Type B pancreatic cell (in vitro differentiated cells): ENCODE results near the gene PDGFD. TPM values are rescaled to one million over a fixed set of nuclear protein-coding genes. Genes with fewer than 3 reads are reported as not detected.

Experiments
- DNase-seq: peaks from one replicate; pipeline ENCODE4 v3.0.0; 2021; ENCODE audit warnings: mixed read lengths; ENCODE audit not compliant: unreplicated experiment; ENCODE audit errors: extremely low spot score
- H3K27ac Mint-ChIP-seq: 2 replicates; pipeline ENCODE4 v1.8.0; 2021; ENCODE audit warnings: mild to moderate bottlenecking, mixed read lengths
- H3K27me3 Mint-ChIP-seq: 2 replicates; pipeline ENCODE4 v1.8.0; 2021; ENCODE audit warnings: mixed read lengths
- H3K36me3 Mint-ChIP-seq: 2 replicates; pipeline ENCODE4 v1.8.0; 2021; ENCODE audit warnings: mixed read lengths
- H3K4me1 Mint-ChIP-seq: one replicate; pipeline ENCODE4 v1.8.0; 2021; ENCODE audit warnings: mixed read lengths; ENCODE audit not compliant: unreplicated experiment
- H3K4me3 Mint-ChIP-seq: 2 replicates; pipeline ENCODE4 v1.8.0; 2021; ENCODE audit warnings: mild to moderate bottlenecking, mixed read lengths
- H3K9me3 Mint-ChIP-seq: 2 replicates; pipeline ENCODE4 v1.8.0; 2021; ENCODE audit warnings: mixed read lengths
- CTCF ChIP-seq: fragments of 200-600 bp; sonication (generic); conservative IDR thresholded peaks from 2 replicates; pipeline ENCODE4 v1.5.0; 2021; ENCODE audit warnings: antibody characterized with exemption, mild to moderate bottlenecking
- long read RNA-seq: library from polyadenylated mRNA; unstranded; transcript quantifications from one replicate; pipeline ENCODE4 v2.0.0, GENCODE V29; 2020
- total RNA-seq: library from RNA; stranded (reverse); gene quantifications from 2 replicates; pipeline ENCODE4 v1.2.1, GENCODE V29; 2021; ENCODE audit warnings: low replicate concordance

The PDGFD gene
- 17.8 and 27.9 TPM in 2 replicates for total RNA-seq
- long read RNA-seq, full-length matches to known transcripts, result 43 of 67 reads
- long read RNA-seq, partial matches to known transcripts, result 17 of 67 reads
- long read RNA-seq, other reads (novel, unspliced or antisense), result 7 of 67 reads

DNA sequence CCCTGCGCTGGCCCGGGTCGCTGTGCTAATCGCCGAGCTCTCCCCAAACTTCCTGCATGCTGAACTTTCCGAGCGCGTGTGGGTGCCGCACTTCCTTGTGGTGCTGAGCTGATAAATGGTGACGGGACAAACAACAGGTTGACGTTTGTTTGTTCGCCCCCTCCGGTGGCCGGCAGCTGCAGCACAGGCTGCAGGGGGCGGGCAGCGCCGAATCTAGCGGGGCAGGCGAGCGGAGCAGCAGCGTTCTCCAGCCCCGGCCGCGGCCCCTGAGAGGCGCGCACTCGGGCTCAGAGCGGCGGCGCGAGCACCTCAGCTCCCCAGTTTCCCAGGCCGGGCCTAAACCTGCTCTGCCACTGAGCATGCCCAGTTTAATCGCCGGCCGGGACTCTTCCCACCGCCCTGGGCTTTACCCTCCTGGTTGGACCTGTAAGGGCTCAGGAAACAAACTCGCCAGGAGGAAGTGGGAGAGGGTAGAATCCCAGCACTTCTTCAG is at the start of gene PDGFD:
Gene PDGFD (minus strand): TSS at position 120 of the 493 bp plus-strand sequence.
- peak; percentile 81 for DNase-seq

DNA sequence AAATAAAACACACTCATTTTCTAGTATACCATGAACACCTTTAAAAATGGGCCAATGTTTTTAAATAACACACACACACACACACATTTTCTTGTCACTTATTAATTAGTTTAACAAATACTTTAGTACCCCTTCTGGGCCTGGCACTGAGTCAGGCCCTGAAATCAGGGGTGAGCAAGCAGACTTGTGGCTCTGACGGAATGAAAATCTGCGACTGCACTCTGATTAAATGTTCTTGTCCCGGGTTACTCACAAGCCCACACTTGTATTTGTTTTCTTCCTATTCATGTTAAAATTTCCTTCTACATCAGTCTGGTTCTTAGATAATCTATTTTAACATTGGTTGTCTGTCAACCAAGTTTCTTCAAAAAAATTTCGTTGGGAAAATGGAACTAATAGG is 43.0 kb upstream of the PDGFD start:
- DNase-seq, result no peak
- H3K27ac Mint-ChIP-seq, result no peak overlapping the region
- H3K36me3 Mint-ChIP-seq, result no peaks in the 10 kb centered on the region
- no peaks in the 10 kb centered on the region for H3K4me1 Mint-ChIP-seq
- peaks cover 14% of the 10 kb centered on the region for H3K9me3 Mint-ChIP-seq
- no peak for TF ChIP-seq CTCF
- no peaks in the 10 kb centered on the region for H3K27me3 Mint-ChIP-seq
- no peak overlapping the region for H3K4me3 Mint-ChIP-seq

More for the DNA sequence above, at the start of gene PDGFD:
- no peaks in the 10 kb centered on the region for H3K27me3 Mint-ChIP-seq
- no peaks in the 10 kb centered on the region for H3K36me3 Mint-ChIP-seq
- peak within 1 kb of the TSS; percentile 99 for H3K4me3 Mint-ChIP-seq
- H3K4me1 Mint-ChIP-seq, result peaks cover 3% of the 10 kb centered on the region
- H3K9me3 Mint-ChIP-seq, result no peaks in the 10 kb centered on the region
- peak; percentile 76 for TF ChIP-seq CTCF
- H3K27ac Mint-ChIP-seq, result peak within 1 kb of the TSS; percentile 87

GRCh38 chr11:104205838-104206237 is 41.9 kb upstream of the PDGFD start:
- Mint-ChIP-seq H3K4me1 (no peaks in the 10 kb centered on the region), H3K27ac (no peak overlapping the region), H3K36me3 (no peaks in the 10 kb centered on the region), H3K4me3 (no peak overlapping the region), H3K27me3 (no peaks in the 10 kb centered on the region), H3K9me3 (peaks cover 14% of the 10 kb centered on the region)
- TF ChIP-seq CTCF, result no peak
- no peak for DNase-seq

- Mint-ChIP-seq H3K27me3 (no peaks in the 10 kb centered on the region), H3K27ac (no peak overlapping the region), H3K9me3 (no peaks in the 10 kb centered on the region), H3K4me3 (no peak overlapping the region), H3K4me1 (no peaks in the 10 kb centered on the region), H3K36me3 (no peaks in the 10 kb centered on the region)
- no peak for TF ChIP-seq CTCF
- no peak for DNase-seq
Measured at GRCh38 chr11:104200688-104201087, 36.7 kb upstream of the PDGFD start.

GRCh38 chr11:104199053-104199452 is 35.1 kb upstream of the PDGFD start:
- Mint-ChIP-seq H3K4me3 (no peak overlapping the region), H3K36me3 (no peaks in the 10 kb centered on the region)

More at GRCh38 chr11:104199053-104199452, 35.1 kb upstream of the PDGFD start:
- no peak for TF ChIP-seq CTCF
- H3K27me3 Mint-ChIP-seq, result no peaks in the 10 kb centered on the region
- H3K27ac Mint-ChIP-seq, result no peak overlapping the region
- no peaks in the 10 kb centered on the region for H3K9me3 Mint-ChIP-seq
- H3K4me1 Mint-ChIP-seq, result no peaks in the 10 kb centered on the region
- DNase-seq, result no peak
